HEK293 (cell line): ENCODE results near the gene MTERF4.

Source experiments
- CTCF ChIA-PET: fragments of 350-600 bp; formaldehyde crosslinking; extraction: SDS; loops from one replicate; lab custom pipeline; 2021; ENCODE audit warnings: antibody characterized with exemption; lab: Yijun Ruan, JAX
- POLR2A ChIA-PET: fragments of 300-600 bp; formaldehyde crosslinking; extraction: SDS; loops from one replicate; lab custom pipeline; 2020; ENCODE audit warnings: antibody characterized with exemption, inconsistent platforms; lab: Yijun Ruan, JAX
- H3K27ac ChIP-seq: fragments of 200-500 bp; sonication (Bioruptor generic); 2 replicates; pipeline ENCODE4 v1.5.1; 2014; ENCODE audit warnings: low read depth, low read length, control low read depth, inconsistent platforms; ENCODE audit errors: extremely low read depth
- H3K36me3 ChIP-seq, 2 experiments: fragments of 200-500 bp in 1 of 2; sonication (Bioruptor generic) in 1 of 2; 1 replicate in 1 of 2; 2 replicates in 1 of 2; pipeline ENCODE4 v1.5.1; 2014 to 2017; ENCODE audit warnings: inconsistent platforms in 2 of 2, low read length in 2 of 2; ENCODE audit not compliant: control insufficient read depth in 2 of 2, insufficient read depth in 1 of 2
- H3K4me1 ChIP-seq: fragments of 200-500 bp; sonication (Bioruptor generic); 2 replicates; pipeline ENCODE4 v1.5.1; 2014; ENCODE audit warnings: mild to moderate bottlenecking, low read length, inconsistent platforms; ENCODE audit not compliant: control insufficient read depth, insufficient read depth
- H3K4me3 ChIP-seq: 2 replicates; pipeline ENCODE4 v1.5.1; 2011; ENCODE audit warnings: low read depth, mild to moderate bottlenecking, control low read depth, low read length, moderate library complexity
- H3K9me3 ChIP-seq: fragments of 200-500 bp; sonication (Bioruptor generic); 2 replicates; pipeline ENCODE4 v1.5.1; 2014; ENCODE audit warnings: low read depth, low read length, inconsistent platforms; ENCODE audit not compliant: control insufficient read depth, insufficient read depth
- GLIS1 ChIP-seq: fragments of 450-650 bp; formaldehyde crosslinking; IDR thresholded peaks from 2 replicates; pipeline ENCODE4 v1.5.1; 2016; ENCODE audit warnings: missing biosample characterization, missing genetic modification characterization
- INSM2 ChIP-seq: fragments of 450-650 bp; formaldehyde crosslinking; IDR thresholded peaks from 2 replicates; pipeline ENCODE4 v1.5.1; 2016; ENCODE audit warnings: missing biosample characterization, missing genetic modification characterization
- PRDM4 ChIP-seq: fragments of 450-650 bp; formaldehyde crosslinking; IDR thresholded peaks from 2 replicates; pipeline ENCODE4 v1.5.1; 2017; ENCODE audit warnings: missing biosample characterization, missing genetic modification characterization
- SP2 ChIP-seq: fragments of 450-650 bp; formaldehyde crosslinking; IDR thresholded peaks from 2 replicates; pipeline ENCODE4 v1.5.1; 2016; ENCODE audit warnings: missing biosample characterization, missing genetic modification characterization
- ZBTB11 ChIP-seq: fragments of 450-650 bp; formaldehyde crosslinking; conservative IDR thresholded peaks from 2 replicates; pipeline ENCODE4 v1.5.1; 2016; ENCODE audit warnings: low read depth, missing biosample characterization, missing genetic modification characterization
- ZBTB48 ChIP-seq: fragments of 450-650 bp; formaldehyde crosslinking; IDR thresholded peaks from 2 replicates; pipeline ENCODE4 v1.5.1; 2016; ENCODE audit warnings: missing biosample characterization, missing genetic modification characterization
- ZNF10 ChIP-seq: fragments of 450-650 bp; formaldehyde crosslinking; IDR thresholded peaks from 2 replicates; pipeline ENCODE4 v1.5.1; 2017; ENCODE audit warnings: missing biosample characterization, missing genetic modification characterization
- ZNF114 ChIP-seq: fragments of 450-650 bp; formaldehyde crosslinking; IDR thresholded peaks from 2 replicates; pipeline ENCODE4 v1.5.0; 2017; ENCODE audit warnings: missing biosample characterization, missing genetic modification characterization
- ZNF121 ChIP-seq: fragments of 450-650 bp; formaldehyde crosslinking; IDR thresholded peaks from 2 replicates; pipeline ENCODE4 v1.5.1; 2016; ENCODE audit warnings: missing biosample characterization, missing genetic modification characterization
- ZNF280D ChIP-seq: fragments of 450-650 bp; formaldehyde crosslinking; IDR thresholded peaks from 2 replicates; pipeline ENCODE4 v1.5.1; 2016; ENCODE audit warnings: missing biosample characterization, missing genetic modification characterization
- ZNF558 ChIP-seq: fragments of 450-650 bp; formaldehyde crosslinking; IDR thresholded peaks from 2 replicates; pipeline ENCODE4 v1.5.1; 2016; ENCODE audit warnings: missing biosample characterization, missing genetic modification characterization
- ZNF561 ChIP-seq: fragments of 450-650 bp; IDR thresholded peaks from 2 replicates; pipeline ENCODE4 v1.5.1; 2018; ENCODE audit warnings: missing biosample characterization, missing genetic modification characterization, borderline replicate concordance
- ZNF658 ChIP-seq: fragments of 450-650 bp; formaldehyde crosslinking; IDR thresholded peaks from 2 replicates; pipeline ENCODE4; 2016; ENCODE audit warnings: missing biosample characterization, missing genetic modification characterization
- ZNF747 ChIP-seq: fragments of 450-650 bp; formaldehyde crosslinking; IDR thresholded peaks from 2 replicates; pipeline ENCODE4 v1.5.1; 2016; ENCODE audit warnings: missing biosample characterization, missing genetic modification characterization
- ZSCAN16 ChIP-seq: fragments of 450-650 bp; formaldehyde crosslinking; IDR thresholded peaks from 2 replicates; pipeline ENCODE4 v1.5.1; 2016; ENCODE audit warnings: missing biosample characterization, missing genetic modification characterization
- ZXDB ChIP-seq: fragments of 450-650 bp; formaldehyde crosslinking; IDR thresholded peaks from 2 replicates; pipeline ENCODE4 v1.5.1; 2016; ENCODE audit warnings: missing biosample characterization, missing genetic modification characterization
- TF ChIP-seq, protein P1 (sequence below): fragments of 450-650 bp; formaldehyde crosslinking; IDR thresholded peaks from 2 replicates; pipeline ENCODE4 v1.5.1; 2017; ENCODE audit warnings: missing biosample characterization, missing genetic modification characterization
- TF ChIP-seq, protein P2 (sequence below): fragments of 450-650 bp; formaldehyde crosslinking; IDR thresholded peaks from 2 replicates; pipeline ENCODE4 v1.5.1; 2017; ENCODE audit warnings: missing biosample characterization, mild to moderate bottlenecking, missing genetic modification characterization, moderate library complexity
- TF ChIP-seq, protein P3 (sequence below): fragments of 450-650 bp; formaldehyde crosslinking; IDR thresholded peaks from 2 replicates; pipeline ENCODE4 v1.5.1; 2016; ENCODE audit warnings: missing biosample characterization, missing genetic modification characterization

Gene MTERF4

GRCh38 chr2:241131531-241131930 is 29.4 kb upstream of the MTERF4 start:
- no peak overlapping the region for H3K4me3 ChIP-seq
- peaks cover 0 to 80% of the 10 kb centered on the region in 2 experiments; a peak in 2 of 3 replicates for H3K36me3 ChIP-seq
- POLR2A ChIA-PET, result no interaction called here
- CTCF ChIA-PET, result interaction anchor here (0.7 kb wide), 1 partner anchor 743 kb away, joined by 4 read pairs; no protein-coding TSS in a partner anchor
- H3K9me3 ChIP-seq, result no peaks in the 10 kb centered on the region
- H3K27ac ChIP-seq, result no peak overlapping the region
- TF ChIP-seq ZNF561 (tag by site-specific recombination) (no peak), INSM2 (tag by site-specific recombination) (no peak), ZNF10 (tag by site-specific recombination) (no peak), ZNF558 (tag by site-specific recombination) (no peak), GLIS1 (tag by site-specific recombination) (no peak), ZBTB48 (tag by site-specific recombination) (no peak), ZNF658 (tag by site-specific recombination) (no peak), SP2 (tag by site-specific recombination) (no peak), ZNF114 (no peak), ZXDB (tag by site-specific recombination) (no peak), ZBTB11 (no peak), ZNF280D (tag by site-specific recombination) (no peak), ZNF121 (no peak), PRDM4 (no peak), ZSCAN16 (tag by site-specific recombination) (no peak), ZNF747 (tag by site-specific recombination) (no peak)
- TF ChIP-seq, protein P1, sequence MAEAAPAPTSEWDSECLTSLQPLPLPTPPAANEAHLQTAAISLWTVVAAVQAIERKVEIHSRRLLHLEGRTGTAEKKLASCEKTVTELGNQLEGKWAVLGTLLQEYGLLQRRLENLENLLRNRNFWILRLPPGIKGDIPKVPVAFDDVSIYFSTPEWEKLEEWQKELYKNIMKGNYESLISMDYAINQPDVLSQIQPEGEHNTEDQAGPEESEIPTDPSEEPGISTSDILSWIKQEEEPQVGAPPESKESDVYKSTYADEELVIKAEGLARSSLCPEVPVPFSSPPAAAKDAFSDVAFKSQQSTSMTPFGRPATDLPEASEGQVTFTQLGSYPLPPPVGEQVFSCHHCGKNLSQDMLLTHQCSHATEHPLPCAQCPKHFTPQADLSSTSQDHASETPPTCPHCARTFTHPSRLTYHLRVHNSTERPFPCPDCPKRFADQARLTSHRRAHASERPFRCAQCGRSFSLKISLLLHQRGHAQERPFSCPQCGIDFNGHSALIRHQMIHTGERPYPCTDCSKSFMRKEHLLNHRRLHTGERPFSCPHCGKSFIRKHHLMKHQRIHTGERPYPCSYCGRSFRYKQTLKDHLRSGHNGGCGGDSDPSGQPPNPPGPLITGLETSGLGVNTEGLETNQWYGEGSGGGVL (tag by site-specific recombination), result no peak
- TF ChIP-seq, protein P2, sequence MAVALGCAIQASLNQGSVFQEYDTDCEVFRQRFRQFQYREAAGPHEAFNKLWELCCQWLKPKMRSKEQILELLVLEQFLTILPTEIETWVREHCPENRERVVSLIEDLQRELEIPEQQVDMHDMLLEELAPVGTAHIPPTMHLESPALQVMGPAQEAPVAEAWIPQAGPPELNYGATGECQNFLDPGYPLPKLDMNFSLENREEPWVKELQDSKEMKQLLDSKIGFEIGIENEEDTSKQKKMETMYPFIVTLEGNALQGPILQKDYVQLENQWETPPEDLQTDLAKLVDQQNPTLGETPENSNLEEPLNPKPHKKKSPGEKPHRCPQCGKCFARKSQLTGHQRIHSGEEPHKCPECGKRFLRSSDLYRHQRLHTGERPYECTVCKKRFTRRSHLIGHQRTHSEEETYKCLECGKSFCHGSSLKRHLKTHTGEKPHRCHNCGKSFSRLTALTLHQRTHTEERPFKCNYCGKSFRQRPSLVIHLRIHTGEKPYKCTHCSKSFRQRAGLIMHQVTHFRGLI (tag by site-specific recombination), result no peak
- TF ChIP-seq, protein P3, sequence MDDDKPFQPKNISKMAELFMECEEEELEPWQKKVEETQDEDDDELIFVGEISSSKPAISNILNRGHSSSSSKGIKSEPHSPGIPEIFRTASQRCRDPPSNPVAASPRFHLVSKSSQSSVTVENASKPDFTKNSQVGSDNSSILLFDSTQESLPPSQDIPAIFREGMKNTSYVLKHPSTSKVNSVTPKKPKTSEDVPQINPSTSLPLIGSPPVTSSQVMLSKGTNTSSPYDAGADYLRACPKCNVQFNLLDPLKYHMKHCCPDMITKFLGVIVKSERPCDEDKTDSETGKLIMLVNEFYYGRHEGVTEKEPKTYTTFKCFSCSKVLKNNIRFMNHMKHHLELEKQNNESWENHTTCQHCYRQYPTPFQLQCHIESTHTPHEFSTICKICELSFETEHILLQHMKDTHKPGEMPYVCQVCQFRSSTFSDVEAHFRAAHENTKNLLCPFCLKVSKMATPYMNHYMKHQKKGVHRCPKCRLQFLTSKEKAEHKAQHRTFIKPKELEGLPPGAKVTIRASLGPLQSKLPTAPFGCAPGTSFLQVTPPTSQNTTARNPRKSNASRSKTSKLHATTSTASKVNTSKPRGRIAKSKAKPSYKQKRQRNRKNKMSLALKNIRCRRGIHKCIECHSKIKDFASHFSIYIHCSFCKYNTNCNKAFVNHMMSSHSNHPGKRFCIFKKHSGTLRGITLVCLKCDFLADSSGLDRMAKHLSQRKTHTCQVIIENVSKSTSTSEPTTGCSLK (tag by site-specific recombination), result no peak
- no peaks in the 10 kb centered on the region for H3K4me1 ChIP-seq
